ENCODE results near the gene TMEM185B.
A peak's percentile ranks its signal among the peaks of the same experiment; 100 is the strongest.
"Not testable (repeated sequence)": the region's sequence is repeated elsewhere in the genome, so short reads cannot be mapped to it uniquely, and the experiment has no call there.

TMEM185B gene

DNA sequence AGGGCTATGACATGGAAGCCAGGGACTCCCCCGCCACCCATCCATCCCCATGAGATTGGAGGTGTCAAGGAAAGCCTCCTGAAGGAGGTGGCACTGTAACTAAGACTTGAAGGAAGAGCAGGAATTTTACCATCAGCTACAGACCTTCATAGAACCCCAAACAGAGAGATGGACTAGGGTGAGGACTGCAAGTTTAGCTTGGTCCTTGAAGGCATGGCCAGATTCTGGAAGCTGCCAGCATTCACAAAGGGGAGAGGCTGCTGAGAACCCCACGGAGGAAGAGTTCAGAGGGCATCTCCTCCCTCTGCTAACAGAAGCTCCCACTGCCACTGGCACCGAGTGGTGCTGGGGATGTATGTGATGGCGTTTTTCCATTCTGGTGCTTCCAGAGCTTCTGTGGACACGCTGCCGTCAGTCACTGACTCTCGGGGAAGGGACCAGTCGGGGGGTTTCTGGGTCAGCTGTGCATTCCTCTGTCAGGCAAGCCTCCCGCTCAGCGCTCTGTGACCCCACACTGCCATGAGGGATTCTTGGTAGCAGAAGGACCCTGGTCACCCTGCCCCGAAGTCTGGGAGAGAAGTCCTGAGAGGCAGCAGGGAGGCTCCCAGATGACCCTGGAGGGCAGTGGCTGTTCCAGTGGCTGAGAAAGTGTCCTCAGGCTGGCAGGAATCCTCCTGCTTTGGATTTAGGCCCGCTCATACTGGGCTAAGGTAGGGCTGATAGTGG is 18.1 kb downstream of the TMEM185B start:
- DNase-seq, result no peak

GRCh38 chr2:120204417-120204816 is 18.8 kb downstream of the TMEM185B start:
- DNase-seq, result no peak

GRCh38 chr2:120204022-120204405 is 19.2 kb downstream of the TMEM185B start:
- DNase-seq, result peak; percentile 34

DNA sequence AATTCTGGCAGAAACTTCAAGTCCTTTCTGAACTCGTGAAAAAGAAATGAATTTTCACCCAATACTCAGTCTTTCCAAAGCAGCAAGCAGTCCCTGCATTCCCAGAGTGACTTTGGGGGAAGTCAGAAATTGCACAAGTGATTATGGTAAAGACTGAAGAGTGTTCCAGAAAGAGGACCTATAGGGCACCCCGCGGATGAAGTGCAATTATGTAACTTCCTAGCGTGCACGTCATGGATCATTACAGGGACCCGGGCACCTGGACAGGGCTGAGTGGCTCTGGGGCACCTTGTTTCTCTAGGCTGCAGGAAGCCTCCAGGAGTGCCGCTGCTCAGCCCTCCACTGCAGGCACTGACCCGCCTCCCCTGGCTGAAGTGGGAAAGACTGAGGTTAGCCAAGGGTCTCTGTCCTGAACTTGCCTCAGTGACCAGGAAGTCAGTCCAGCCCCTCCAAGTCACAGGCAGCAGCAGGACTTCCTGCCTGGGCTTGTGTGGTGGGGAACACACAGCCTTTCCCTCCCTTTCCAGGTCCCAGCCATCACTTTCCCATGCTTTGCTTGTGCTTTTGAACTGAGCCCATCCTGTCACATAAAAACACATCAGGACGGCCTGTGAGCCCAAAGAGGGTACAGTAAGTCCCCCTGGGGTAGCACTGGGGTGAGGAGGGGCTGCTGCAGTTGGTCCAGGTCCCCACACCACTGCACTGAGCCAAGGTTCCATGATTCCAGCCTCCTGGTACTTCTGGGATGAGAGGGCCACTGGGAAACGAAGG is 19.8 kb downstream of the TMEM185B start:
- no peak for DNase-seq

DNA sequence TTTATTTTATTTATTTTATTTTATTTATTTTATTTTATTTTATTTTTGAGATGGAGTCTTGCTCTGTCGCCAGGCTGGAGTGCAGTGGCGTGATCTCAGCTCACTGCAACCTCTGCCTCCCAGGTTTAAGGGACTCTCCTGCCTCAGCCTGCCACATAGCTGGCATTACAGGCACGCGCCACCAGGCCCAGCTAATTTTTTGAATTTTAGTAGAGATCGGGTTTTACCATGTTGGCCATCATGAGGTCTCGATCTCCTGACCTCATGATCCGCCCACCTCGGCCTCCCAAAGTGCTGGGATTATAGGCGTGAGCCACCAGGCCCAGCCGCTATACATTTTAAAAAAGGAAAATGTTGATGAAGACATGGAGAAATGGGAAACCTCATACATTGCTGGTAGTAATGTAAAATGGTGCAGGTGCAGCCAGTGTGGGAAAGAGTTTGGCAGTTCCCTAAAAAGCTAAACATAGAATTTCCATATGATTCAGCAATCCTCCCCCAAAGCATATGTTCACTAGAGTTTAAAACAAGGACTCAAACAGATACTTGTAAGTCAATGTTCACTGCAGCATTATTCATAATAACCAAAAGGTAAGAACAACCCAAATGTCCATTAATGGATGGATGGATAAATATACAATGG is 23.3 kb downstream of the TMEM185B start:
- not testable (repeated sequence) for DNase-seq

DNA sequence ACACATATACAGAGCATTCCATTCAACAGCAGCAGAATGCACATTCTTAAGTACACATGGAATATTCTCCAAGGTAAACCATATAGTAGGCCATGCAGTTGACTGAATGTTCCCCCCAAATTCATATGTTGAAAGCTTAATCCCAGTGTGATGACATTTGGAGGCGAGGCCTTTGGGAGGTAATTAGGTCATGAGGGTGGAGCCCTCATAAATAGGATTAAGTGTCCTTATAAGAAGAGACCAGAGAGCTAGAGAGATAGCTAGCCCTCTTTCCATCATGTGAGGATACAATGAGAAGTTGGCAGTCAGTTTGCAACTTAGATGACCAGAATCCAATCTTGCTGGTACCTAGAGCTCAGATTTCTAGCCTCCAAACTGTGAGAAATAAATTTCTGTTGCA is 27.6 kb downstream of the TMEM185B start:
- DNase-seq, result no peak

GRCh38 chr2:120192280-120192679 is 30.9 kb downstream of the TMEM185B start:
- DNase-seq, result no peak

- no peak for DNase-seq
Observed at GRCh38 chr2:120189189-120189588, 34.0 kb downstream of the TMEM185B start.

GRCh38 chr2:120182019-120182560 is 41.1 kb downstream of the TMEM185B start:
- no peak for DNase-seq

- no peak for DNase-seq
Observed at GRCh38 chr2:120180066-120180465, 43.1 kb downstream of the TMEM185B start.

DNA sequence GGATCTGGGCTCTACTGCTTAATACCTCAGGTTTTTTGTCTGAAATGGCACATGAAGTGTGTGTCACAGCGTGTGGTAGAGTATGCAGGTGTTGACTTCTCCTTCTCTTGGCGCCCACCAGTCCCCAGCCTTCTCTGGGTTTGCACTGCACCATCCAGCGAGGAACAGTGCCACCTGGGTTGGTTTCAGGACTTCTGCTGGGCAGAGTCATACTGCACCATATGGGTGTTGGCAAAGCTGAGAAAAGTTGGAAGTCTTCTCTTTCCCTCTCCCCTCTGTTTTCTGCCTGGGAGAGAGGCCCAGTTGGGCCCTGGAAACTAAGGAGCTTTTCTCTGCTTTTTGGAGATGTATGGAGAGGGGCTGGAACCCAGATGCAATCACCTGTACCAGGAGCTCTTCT is 43.8 kb downstream of the TMEM185B start:
- no peak for DNase-seq

GRCh38 chr2:120177973-120178372 is 45.2 kb downstream of the TMEM185B start:
- no peak for DNase-seq

- DNase-seq, result peak; percentile 62
Observed at GRCh38 chr2:120177001-120177621, 46.1 kb downstream of the TMEM185B start.

DNA sequence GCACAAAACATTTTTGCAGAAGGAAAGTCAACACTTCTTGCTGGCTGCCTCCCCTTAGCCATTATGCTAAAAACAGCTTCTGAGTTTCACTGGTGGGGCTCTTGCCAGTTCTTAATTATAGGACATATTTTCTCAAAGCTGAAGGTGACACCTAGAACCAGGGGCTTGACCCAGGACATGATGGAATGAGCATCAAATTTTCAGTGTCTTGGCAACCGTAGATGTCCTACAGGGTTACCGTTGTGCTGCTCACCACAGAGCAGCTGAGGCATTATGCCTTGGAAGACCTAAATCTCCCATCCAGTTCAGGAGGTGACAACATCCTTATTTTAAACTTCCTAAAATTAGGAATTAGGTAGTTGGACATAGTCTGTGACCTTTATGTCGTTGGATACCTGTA is 46.7 kb downstream of the TMEM185B start:
- DNase-seq, result no peak

DNA sequence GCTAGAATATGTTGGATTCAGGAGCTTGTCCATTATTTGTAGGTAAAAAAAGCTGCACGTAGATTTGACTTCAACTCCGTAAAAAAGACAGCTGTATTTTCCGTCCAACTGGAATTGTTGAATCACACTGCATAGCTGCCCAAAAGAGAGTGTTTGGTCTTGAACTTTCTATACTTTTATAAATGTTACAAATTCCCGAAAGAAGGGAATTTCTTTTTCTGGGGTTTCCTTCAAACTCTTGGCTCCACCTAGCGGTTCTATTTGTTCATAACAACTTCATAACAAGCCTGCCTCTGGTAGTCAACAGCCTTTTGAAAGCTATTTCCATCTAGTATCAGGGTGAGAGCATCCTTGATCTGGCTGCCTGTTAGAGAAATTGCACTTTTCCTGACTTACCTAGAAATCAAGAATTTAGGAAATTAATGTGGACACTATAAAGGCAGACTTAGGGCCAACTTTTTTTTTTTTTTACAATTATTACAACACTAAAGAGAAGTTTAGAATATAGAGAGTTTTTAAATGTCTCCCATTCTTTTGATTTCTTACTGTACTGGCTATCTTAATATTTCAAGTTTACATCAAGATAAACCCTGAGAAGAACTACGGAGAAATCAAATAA is 48.1 kb downstream of the TMEM185B start:
- peak; percentile 77 for DNase-seq
